Measurements from ENCODE around the gene DDB1.

DNA sequence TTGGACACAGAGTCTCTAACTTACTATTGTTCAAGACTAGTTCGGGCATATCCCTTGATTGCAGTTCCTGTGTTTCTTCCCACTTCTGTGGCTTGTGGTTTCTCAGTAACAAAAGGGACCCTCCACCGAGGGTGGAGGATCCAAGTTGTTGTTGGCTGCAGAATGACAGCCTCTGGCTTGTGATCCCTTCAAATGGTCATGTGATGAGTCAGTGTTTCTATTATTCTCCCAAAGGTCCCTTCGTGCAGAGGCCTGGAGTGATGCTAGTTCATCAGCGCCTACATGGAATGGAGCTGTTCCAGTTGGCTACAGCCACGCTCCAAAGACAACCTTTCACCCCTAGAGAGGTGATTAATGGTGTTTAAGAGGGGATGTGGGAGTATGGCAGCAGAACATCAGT lies 35.2 kb downstream of the DDB1 start:
- TF ChIP-seq EZH2 (IDR thresholded peaks at IDR 0.05; ENCODE audit: borderline replicate concordance, control insufficient read depth, low read depth, low read length) (no peak), STAT1 (conservative IDR thresholded peaks at IDR 0.05) (no peak), NR2C2 (IDR thresholded peaks at IDR 0.05; ENCODE audit: borderline replicate concordance, control insufficient read depth, insufficient read length, low read depth) (no peak), NRF1 (conservative IDR thresholded peaks at IDR 0.05; ENCODE audit: low read depth, low read length) (no peak), ZNF24 (IDR thresholded peaks at IDR 0.05) (no peak)
- TF ChIP-seq, protein P1, sequence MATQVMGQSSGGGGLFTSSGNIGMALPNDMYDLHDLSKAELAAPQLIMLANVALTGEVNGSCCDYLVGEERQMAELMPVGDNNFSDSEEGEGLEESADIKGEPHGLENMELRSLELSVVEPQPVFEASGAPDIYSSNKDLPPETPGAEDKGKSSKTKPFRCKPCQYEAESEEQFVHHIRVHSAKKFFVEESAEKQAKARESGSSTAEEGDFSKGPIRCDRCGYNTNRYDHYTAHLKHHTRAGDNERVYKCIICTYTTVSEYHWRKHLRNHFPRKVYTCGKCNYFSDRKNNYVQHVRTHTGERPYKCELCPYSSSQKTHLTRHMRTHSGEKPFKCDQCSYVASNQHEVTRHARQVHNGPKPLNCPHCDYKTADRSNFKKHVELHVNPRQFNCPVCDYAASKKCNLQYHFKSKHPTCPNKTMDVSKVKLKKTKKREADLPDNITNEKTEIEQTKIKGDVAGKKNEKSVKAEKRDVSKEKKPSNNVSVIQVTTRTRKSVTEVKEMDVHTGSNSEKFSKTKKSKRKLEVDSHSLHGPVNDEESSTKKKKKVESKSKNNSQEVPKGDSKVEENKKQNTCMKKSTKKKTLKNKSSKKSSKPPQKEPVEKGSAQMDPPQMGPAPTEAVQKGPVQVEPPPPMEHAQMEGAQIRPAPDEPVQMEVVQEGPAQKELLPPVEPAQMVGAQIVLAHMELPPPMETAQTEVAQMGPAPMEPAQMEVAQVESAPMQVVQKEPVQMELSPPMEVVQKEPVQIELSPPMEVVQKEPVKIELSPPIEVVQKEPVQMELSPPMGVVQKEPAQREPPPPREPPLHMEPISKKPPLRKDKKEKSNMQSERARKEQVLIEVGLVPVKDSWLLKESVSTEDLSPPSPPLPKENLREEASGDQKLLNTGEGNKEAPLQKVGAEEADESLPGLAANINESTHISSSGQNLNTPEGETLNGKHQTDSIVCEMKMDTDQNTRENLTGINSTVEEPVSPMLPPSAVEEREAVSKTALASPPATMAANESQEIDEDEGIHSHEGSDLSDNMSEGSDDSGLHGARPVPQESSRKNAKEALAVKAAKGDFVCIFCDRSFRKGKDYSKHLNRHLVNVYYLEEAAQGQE (IDR thresholded peaks at IDR 0.05; ENCODE audit: low read depth, low read length) = no peak
- TF ChIP-seq, protein P2, sequence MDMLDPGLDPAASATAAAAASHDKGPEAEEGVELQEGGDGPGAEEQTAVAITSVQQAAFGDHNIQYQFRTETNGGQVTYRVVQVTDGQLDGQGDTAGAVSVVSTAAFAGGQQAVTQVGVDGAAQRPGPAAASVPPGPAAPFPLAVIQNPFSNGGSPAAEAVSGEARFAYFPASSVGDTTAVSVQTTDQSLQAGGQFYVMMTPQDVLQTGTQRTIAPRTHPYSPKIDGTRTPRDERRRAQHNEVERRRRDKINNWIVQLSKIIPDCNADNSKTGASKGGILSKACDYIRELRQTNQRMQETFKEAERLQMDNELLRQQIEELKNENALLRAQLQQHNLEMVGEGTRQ (IDR thresholded peaks at IDR 0.05; ENCODE audit: borderline replicate concordance, low read depth, low read length) = no peak
- TF ChIP-seq, protein P3, sequence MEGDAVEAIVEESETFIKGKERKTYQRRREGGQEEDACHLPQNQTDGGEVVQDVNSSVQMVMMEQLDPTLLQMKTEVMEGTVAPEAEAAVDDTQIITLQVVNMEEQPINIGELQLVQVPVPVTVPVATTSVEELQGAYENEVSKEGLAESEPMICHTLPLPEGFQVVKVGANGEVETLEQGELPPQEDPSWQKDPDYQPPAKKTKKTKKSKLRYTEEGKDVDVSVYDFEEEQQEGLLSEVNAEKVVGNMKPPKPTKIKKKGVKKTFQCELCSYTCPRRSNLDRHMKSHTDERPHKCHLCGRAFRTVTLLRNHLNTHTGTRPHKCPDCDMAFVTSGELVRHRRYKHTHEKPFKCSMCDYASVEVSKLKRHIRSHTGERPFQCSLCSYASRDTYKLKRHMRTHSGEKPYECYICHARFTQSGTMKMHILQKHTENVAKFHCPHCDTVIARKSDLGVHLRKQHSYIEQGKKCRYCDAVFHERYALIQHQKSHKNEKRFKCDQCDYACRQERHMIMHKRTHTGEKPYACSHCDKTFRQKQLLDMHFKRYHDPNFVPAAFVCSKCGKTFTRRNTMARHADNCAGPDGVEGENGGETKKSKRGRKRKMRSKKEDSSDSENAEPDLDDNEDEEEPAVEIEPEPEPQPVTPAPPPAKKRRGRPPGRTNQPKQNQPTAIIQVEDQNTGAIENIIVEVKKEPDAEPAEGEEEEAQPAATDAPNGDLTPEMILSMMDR (IDR thresholded peaks at IDR 0.05 in 2 of 3, conservative IDR thresholded peaks at IDR 0.05 in 1 of 3; ENCODE audit: control insufficient read depth in 2 of 3, extremely low read depth in 1 of 3, insufficient read depth in 1 of 3, low read depth in 3 of 3, low read length in 3 of 3) = no peak
- TF ChIP-seq, protein P4, sequence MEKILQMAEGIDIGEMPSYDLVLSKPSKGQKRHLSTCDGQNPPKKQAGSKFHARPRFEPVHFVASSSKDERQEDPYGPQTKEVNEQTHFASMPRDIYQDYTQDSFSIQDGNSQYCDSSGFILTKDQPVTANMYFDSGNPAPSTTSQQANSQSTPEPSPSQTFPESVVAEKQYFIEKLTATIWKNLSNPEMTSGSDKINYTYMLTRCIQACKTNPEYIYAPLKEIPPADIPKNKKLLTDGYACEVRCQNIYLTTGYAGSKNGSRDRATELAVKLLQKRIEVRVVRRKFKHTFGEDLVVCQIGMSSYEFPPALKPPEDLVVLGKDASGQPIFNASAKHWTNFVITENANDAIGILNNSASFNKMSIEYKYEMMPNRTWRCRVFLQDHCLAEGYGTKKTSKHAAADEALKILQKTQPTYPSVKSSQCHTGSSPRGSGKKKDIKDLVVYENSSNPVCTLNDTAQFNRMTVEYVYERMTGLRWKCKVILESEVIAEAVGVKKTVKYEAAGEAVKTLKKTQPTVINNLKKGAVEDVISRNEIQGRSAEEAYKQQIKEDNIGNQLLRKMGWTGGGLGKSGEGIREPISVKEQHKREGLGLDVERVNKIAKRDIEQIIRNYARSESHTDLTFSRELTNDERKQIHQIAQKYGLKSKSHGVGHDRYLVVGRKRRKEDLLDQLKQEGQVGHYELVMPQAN (conservative IDR thresholded peaks at IDR 0.05) = no peak
- TF ChIP-seq, protein P5, sequence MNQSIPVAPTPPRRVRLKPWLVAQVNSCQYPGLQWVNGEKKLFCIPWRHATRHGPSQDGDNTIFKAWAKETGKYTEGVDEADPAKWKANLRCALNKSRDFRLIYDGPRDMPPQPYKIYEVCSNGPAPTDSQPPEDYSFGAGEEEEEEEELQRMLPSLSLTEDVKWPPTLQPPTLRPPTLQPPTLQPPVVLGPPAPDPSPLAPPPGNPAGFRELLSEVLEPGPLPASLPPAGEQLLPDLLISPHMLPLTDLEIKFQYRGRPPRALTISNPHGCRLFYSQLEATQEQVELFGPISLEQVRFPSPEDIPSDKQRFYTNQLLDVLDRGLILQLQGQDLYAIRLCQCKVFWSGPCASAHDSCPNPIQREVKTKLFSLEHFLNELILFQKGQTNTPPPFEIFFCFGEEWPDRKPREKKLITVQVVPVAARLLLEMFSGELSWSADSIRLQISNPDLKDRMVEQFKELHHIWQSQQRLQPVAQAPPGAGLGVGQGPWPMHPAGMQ (IDR thresholded peaks at IDR 0.05; ENCODE audit: borderline replicate concordance) = no peak

Measured in GM12878 (cell line).